Activated CD4-positive, alpha-beta T cell treated with anti-CD3 and anti-CD28 coated beads, Interleukin-2, amount 10 ng/mL, durations not matched to agents 24 days and 14 days (primary cell): ENCODE results near the gene LRRC42. TPM values are rescaled to one million over a fixed set of nuclear protein-coding genes. Genes with fewer than 3 reads are reported as not detected.

Experiments used
- DNase-seq: peaks from one replicate; pipeline ENCODE4 v3.0.0; 2022
- H3K27ac Mint-ChIP-seq: one replicate; pipeline ENCODE4 v1.8.0; 2022; ENCODE audit warnings: mild to moderate bottlenecking, mixed read lengths
- H3K27me3 Mint-ChIP-seq: one replicate; pipeline ENCODE4 v1.8.0; 2022; ENCODE audit warnings: mixed read lengths
- H3K36me3 Mint-ChIP-seq: one replicate; pipeline ENCODE4 v1.8.0; 2022; ENCODE audit warnings: low read depth, mild to moderate bottlenecking, mixed read lengths
- H3K4me1 Mint-ChIP-seq: one replicate; pipeline ENCODE4 v1.8.0; 2021; ENCODE audit warnings: mixed read lengths
- H3K4me3 Mint-ChIP-seq: one replicate; pipeline ENCODE4 v1.8.0; 2022; ENCODE audit warnings: mild to moderate bottlenecking, moderate library complexity, mixed read lengths
- H3K9me3 Mint-ChIP-seq: one replicate; pipeline ENCODE4 v1.8.0; 2021; ENCODE audit warnings: mixed read lengths
- intact Hi-C: fragments of 100-400 bp; cut with micrococcal nuclease; formaldehyde crosslinking; loops from one replicate; pipeline ENCODE4 v1.15.1; 2023
- total RNA-seq: library from RNA; stranded (reverse); gene quantifications from 2 replicates; pipeline ENCODE4 v1.2.3, GENCODE V29; 2022

Gene LRRC42, protein sequence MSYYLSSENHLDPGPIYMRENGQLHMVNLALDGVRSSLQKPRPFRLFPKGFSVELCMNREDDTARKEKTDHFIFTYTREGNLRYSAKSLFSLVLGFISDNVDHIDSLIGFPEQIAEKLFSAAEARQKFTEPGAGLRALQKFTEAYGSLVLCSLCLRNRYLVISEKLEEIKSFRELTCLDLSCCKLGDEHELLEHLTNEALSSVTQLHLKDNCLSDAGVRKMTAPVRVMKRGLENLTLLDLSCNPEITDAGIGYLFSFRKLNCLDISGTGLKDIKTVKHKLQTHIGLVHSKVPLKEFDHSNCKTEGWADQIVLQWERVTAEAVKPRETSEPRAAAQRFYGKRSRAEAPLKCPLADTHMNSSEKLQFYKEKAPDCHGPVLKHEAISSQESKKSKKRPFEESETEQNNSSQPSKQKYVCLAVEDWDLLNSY
- 33.7 and 34.7 TPM in 2 replicates for total RNA-seq

DNA sequence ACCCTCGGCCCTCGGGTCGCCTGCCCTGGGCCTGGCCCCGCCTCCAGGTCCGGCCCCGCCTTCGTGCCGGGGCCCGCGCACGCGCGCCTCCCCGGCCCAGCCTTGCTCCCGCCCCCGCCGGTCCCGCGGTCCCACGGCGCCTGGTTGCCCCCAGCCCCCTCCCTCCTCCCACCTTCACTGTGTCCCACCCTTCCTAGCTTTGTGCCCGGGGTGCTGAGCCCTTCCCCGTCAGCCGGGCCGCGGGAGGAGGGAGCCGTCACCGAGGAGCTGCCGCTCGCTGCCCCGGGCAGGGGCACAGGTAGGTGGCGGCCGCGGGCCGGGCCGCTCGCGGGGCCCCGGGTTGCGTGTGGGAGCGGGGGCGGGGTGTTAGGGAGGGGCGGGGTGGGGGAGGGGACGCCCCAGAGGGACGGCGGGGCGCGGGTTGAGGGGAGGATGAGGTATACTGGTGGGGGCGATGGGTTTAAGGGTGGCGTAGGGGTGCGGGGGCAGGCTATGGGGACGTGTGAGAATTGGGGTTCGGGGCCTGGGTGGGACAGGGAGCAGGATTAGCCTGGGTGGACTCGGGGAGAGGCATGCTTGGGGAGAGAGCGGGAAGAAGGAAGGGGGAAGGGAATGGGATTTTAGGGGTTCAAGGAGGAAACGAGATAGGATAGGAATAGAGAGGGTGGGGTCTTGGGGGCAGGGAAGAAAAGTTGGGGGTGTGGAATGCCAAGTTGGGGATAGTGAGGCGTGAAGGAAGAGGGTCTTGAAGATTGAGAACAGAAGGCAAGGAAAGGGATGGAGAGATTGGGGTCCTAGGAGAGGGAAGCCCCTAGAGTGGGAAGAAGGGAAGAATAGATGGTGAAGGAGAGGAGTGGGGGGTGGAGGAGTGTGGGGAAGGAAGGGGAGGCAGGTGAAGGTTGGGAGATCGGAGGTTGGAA is at the start of gene LRRC42:
LRRC42 (plus strand) TSS at position 99 of the 920 bp plus-strand sequence. CDS start 5,650 bp downstream, outside the sequence.
- Mint-ChIP-seq H3K27ac (peak within 1 kb of the TSS; percentile 95), H3K9me3 (no peaks in the 10 kb centered on the region), H3K27me3 (no peaks in the 10 kb centered on the region), H3K4me1 (peaks cover 53% of the 10 kb centered on the region), H3K4me3 (peak within 1 kb of the TSS; percentile 98), H3K36me3 (peaks cover 19% of the 10 kb centered on the region)
- intact Hi-C loops: loop anchor here (1.0 to 5.0 kb wide), 4 partner anchors 57 to 816 kb away; partner anchors contain the start of genes NDC1, PARS2, TCEANC2 and TMEM59
- DNase-seq: no peak

DNA sequence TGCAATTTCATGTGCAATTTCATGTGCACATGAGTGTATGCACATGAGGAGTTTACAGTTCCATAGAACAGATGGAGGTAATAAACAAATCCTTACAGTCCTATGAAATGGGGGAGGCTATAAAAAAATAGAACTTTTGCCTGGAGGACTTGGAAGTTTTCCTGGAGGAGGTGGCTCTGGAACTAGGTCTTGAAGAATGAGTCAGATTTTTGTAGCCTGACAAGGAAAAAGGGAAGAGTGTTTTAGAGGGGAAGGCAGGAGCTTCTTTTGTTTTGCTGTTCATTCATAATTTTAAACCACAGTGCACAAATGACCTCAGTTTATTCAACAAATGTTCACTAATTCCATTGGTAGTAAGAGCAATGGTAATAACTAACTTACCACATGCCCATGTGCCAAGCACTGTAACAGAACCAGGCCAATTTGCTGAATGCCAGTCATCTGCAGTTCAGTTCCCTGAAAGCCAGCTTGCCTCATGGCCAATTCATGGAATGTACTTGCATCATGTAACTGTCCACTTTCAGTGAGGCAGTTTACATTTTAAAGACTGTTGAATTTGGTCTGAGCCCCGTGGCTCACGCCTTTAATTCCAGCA is 49.4 kb upstream of the LRRC42 start:
- intact Hi-C loops: no loop called here
- Mint-ChIP-seq H3K36me3 (no peaks in the 10 kb centered on the region), H3K27me3 (no peaks in the 10 kb centered on the region), H3K27ac (no peak overlapping the region), H3K4me1 (peaks cover 8% of the 10 kb centered on the region), H3K4me3 (no peak overlapping the region), H3K9me3 (no peaks in the 10 kb centered on the region)
- DNase-seq: no peak

DNA sequence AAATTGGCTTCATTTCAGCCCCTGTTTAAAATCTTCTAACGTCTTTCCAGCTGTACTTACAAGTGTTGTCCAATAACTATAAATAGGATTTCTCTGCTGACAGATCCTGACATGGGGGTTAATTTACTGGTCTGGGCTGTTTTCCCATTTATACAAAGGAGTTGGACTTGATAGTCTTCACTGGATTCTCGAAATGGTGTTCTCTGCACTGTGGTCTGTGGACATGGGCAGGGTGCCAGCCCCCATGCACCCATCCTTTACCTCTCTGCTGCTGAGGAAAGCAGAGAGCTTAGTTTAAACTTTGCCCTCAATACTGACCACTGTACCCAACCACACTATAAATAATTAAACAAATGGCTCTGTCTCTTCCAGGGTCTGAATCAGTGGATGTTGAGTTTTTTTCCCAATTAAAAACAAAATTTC is 46.9 kb upstream of the LRRC42 start:
- Mint-ChIP-seq H3K9me3 (no peaks in the 10 kb centered on the region), H3K4me1 (peaks cover 8% of the 10 kb centered on the region), H3K27ac (no peak overlapping the region), H3K36me3 (no peaks in the 10 kb centered on the region), H3K27me3 (no peaks in the 10 kb centered on the region), H3K4me3 (no peak overlapping the region)
- intact Hi-C loops: no loop called here
- DNase-seq: no peak

DNA sequence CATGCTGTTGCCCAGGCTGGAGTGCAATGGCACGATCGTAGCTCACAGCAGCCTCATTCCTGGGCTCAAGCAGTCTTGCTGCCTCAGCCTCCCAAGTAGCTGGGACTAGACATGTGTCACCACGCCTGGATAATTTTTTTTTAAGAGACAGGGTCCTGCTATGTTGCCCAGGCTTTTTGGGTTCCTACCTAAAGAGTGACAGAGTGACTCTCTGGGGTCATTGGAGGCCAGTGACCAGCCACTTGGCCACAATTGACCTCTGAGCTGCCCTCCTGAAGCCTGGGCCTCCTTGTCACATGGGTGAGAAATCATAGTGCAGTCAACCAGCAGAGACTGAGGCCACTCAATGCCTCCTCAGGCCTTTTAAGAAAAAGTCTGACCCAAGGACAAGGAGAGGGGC is 46.4 kb upstream of the LRRC42 start:
- no peak overlapping the region for H3K27ac Mint-ChIP-seq
- DNase-seq: no peak
- H3K27me3 Mint-ChIP-seq: no peaks in the 10 kb centered on the region
- H3K36me3 Mint-ChIP-seq: no peaks in the 10 kb centered on the region
- no peaks in the 10 kb centered on the region for H3K9me3 Mint-ChIP-seq
- intact Hi-C loops: no loop called here
- peaks cover 8% of the 10 kb centered on the region for H3K4me1 Mint-ChIP-seq
- H3K4me3 Mint-ChIP-seq: no peak overlapping the region

DNA sequence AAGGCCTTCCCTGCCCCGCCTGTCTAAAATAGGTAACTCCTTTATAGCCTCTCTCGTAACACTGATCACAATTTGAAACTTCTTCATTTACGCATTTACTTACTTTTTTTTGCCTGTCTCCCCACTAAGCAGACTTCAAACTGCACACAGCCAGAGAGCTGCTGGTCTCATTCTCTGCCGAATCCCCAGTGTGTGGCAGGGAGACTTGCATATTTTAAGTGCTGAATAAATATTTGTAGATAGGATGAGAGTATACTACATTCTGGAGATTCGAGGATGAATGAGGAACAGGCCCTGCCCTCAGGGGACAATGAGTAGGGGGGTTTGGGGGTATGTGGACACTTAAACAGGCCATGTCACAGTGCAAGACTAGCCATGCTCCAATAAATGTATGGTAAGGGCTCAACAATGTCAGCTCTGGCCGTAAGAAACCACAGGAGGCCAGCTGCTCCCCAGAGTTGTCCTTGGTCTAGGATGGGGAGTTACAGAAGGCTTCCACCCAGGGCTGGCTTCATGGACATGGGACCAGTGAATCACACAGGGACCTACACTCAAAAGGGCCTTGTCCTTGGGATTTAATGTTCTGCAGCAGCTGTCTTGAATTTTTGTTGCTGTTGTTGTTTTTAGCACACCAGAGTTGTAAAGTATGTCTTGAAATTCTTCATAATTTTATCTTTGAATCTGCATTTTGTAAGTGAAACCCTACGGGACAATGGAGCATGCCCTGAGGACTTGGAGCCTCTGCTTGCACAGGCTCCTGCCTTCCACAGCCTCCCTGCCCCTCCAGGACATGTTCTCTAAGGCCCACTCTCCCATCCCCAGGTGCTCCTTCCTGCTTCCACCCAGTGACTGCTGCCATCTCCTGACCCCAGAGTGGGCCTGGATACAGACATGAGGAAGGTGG is 43.7 kb upstream of the LRRC42 start:
- H3K9me3 Mint-ChIP-seq: no peaks in the 10 kb centered on the region
- no peak overlapping the region for H3K4me3 Mint-ChIP-seq
- no peaks in the 10 kb centered on the region for H3K27me3 Mint-ChIP-seq
- no peak overlapping the region for H3K27ac Mint-ChIP-seq
- DNase-seq: no peak
- intact Hi-C loops: no loop called here
- peaks cover 8% of the 10 kb centered on the region for H3K4me1 Mint-ChIP-seq
- no peaks in the 10 kb centered on the region for H3K36me3 Mint-ChIP-seq

GRCh38 chr1:53905509-53905908 is 40.6 kb upstream of the LRRC42 start:
- H3K27ac Mint-ChIP-seq: no peak overlapping the region
- peaks cover 6% of the 10 kb centered on the region for H3K4me1 Mint-ChIP-seq
- intact Hi-C loops: no loop called here
- H3K36me3 Mint-ChIP-seq: peaks cover 6% of the 10 kb centered on the region
- DNase-seq: no peak
- H3K27me3 Mint-ChIP-seq: no peaks in the 10 kb centered on the region
- no peaks in the 10 kb centered on the region for H3K9me3 Mint-ChIP-seq
- no peak overlapping the region for H3K4me3 Mint-ChIP-seq

GRCh38 chr1:53906121-53906520 is 40.0 kb upstream of the LRRC42 start:
- intact Hi-C loops: no loop called here
- Mint-ChIP-seq H3K4me1 (peaks cover 4% of the 10 kb centered on the region), H3K9me3 (no peaks in the 10 kb centered on the region), H3K36me3 (peaks cover 6% of the 10 kb centered on the region), H3K27me3 (no peaks in the 10 kb centered on the region), H3K4me3 (no peak overlapping the region), H3K27ac (no peak overlapping the region)
- no peak for DNase-seq

GRCh38 chr1:53909946-53910345 is 36.2 kb upstream of the LRRC42 start:
- Mint-ChIP-seq H3K4me3 (no peak overlapping the region), H3K36me3 (peaks cover 12% of the 10 kb centered on the region), H3K27ac (no peak overlapping the region), H3K9me3 (no peaks in the 10 kb centered on the region), H3K27me3 (no peaks in the 10 kb centered on the region), H3K4me1 (peaks cover 3% of the 10 kb centered on the region)
- no peak for DNase-seq
- intact Hi-C loops: no loop called here

DNA sequence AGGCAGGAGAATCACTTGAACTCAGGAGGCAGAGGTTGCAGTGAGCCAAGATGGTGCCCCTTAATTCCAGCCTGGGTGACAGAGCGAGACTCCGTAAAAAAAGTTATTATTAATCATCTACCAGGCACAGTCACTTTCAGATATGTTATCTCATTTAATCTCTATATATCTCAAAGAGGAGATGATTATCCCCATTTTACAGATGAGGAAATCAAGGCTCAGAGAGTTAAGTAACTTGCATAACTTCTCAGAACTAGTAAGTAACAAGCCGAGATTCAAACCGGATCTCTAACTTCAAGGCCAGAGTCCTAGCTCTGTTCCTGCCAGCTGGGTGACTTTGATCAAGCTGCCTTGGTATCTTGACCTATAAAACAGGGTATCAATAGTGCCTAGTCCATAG is 34.7 kb upstream of the LRRC42 start:
- no peak overlapping the region for H3K4me3 Mint-ChIP-seq
- intact Hi-C loops: no loop called here
- peaks cover 20% of the 10 kb centered on the region for H3K36me3 Mint-ChIP-seq
- H3K27ac Mint-ChIP-seq: no peak overlapping the region
- no peak for DNase-seq
- H3K27me3 Mint-ChIP-seq: no peaks in the 10 kb centered on the region
- H3K4me1 Mint-ChIP-seq: peaks cover 12% of the 10 kb centered on the region
- no peaks in the 10 kb centered on the region for H3K9me3 Mint-ChIP-seq

DNA sequence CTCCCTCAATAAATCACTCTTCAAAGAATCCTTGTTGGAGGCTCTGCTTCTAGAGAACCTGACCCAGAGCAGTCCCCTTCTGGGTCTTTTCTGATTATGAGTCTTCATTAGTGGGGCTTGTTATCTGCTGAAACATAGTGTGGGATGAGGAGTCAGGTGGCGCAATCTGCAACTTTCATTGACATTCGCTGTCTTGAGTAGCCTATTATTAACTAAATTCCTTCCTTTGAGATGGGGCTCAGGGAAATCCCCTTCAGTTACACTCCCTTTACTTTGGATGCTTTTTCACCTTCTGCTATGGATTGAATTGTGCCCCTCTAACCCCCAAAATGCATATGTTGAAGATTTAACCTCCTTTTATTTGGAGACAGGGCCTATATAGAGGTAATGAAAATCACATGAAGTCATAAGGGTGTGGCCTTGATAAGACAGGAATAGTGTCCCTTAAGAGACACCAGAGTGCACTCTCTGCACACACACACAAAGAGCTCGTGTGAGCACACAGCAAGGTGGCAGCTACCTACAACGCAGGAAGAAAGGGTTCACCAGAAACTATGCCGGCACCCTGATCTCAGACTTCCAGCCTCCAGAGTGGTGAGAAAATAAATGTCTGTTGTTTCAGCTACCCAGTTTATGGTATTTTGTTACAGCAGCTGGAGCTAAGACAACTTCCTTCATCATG is 32.7 kb upstream of the LRRC42 start:
- H3K27ac Mint-ChIP-seq: no peak overlapping the region
- H3K4me3 Mint-ChIP-seq: no peak overlapping the region
- H3K9me3 Mint-ChIP-seq: no peaks in the 10 kb centered on the region
- no peak for DNase-seq
- H3K27me3 Mint-ChIP-seq: no peaks in the 10 kb centered on the region
- peaks cover 20% of the 10 kb centered on the region for H3K4me1 Mint-ChIP-seq
- intact Hi-C loops: no loop called here
- peaks cover 28% of the 10 kb centered on the region for H3K36me3 Mint-ChIP-seq

DNA sequence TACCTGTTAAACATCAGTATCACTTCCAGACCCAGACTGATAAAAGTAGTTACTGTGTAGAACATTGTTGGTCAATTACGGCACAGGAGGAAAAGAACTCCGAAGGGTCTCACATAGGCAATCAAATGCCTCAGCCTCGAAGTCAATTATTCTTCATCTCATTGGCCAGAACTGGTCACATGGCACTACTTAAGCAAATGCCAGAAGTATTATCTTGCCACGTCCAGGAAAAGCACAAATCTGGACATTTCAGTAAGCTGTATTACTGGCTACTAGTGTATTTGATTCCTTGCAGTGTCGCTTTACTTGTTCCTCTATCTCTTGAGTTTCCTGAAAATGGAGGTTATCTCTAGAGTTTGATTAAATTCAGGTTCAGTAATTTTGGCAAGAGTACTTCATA is 27.8 kb upstream of the LRRC42 start:
- intact Hi-C loops: loop anchor here (2.0 to 5.0 kb wide), 2 partner anchors 24 to 41 kb away; no protein-coding TSS in a partner anchor
- Mint-ChIP-seq H3K27ac (no peak overlapping the region), H3K4me3 (no peak overlapping the region), H3K9me3 (no peaks in the 10 kb centered on the region), H3K4me1 (peaks cover 36% of the 10 kb centered on the region), H3K27me3 (no peaks in the 10 kb centered on the region), H3K36me3 (peaks cover 31% of the 10 kb centered on the region)
- no peak for DNase-seq

DNA sequence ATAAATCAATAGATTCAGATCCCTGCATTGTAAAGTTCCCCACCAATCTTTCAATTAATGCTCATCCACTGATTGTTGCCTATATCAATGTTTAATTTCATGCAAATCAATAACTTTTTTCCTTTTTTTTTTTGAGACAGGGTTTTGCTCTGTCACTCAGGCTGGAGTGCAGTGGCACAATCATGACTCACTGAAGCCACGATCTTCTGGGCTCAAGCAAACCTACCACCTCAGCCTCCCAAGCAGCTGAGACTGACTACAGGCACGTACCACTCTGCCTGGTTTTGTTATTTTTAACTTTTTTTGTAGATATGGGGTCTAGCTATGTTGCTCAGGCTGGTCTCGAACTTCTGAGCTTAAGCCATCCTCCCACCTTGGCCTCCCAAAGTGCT is 26.5 kb upstream of the LRRC42 start:
- peak overlapping the region; percentile 84 for H3K27ac Mint-ChIP-seq
- H3K4me3 Mint-ChIP-seq: no peak overlapping the region
- H3K4me1 Mint-ChIP-seq: peaks cover 36% of the 10 kb centered on the region
- H3K9me3 Mint-ChIP-seq: no peaks in the 10 kb centered on the region
- no peaks in the 10 kb centered on the region for H3K27me3 Mint-ChIP-seq
- intact Hi-C loops: loop anchor here (2.0 to 5.0 kb wide), 2 partner anchors 23 to 42 kb away; no protein-coding TSS in a partner anchor
- H3K36me3 Mint-ChIP-seq: peaks cover 38% of the 10 kb centered on the region
- no peak for DNase-seq
